22Rv1 (cell line): ENCODE data around the gene LUZP1.

Source experiments
- CTCF ChIP-seq: fragments of 450-650 bp; IDR thresholded peaks from 2 replicates; pipeline ENCODE4 v1.5.1; 2017; ENCODE audit warnings: mild to moderate bottlenecking
- ZFX ChIP-seq: fragments of 450-650 bp; IDR thresholded peaks from 2 replicates; pipeline ENCODE4 v1.6.1; 2017; ENCODE audit warnings: antibody characterized with exemption, borderline replicate concordance

DNA sequence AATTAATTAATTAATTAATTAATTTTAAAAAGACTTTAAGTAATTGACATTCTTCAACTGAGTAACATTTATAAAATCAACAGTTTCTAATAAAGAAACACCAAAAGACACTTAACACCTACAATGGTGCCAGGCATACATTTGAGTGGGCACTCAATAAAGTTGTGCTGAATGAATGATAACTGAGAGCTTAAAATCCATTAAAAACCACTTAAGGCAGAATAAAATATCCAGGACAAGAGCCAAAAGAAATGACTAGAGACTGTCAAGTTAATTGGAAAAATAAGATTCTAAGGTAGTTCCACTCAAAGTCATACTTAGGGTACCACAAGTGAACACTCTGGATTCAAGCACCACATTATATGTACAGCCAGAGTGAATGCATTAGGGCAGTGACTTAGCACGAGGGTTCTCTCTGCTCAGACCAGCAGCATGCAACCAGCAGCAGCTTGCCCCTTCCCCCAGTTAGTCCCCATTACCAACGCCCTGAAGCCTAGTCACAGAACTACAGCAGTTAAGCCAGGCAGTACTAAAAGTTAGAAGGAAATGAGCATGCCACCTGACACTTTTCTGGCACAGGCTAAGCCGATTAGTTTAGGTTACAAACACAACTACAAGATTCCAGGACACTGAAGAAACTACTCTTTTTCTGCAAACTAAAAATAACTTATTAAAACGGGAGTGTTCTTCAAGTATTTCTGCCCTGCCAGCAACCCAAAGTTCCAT is 46.5 kb downstream of the LUZP1 start:
- TF ChIP-seq CTCF = no peak
- TF ChIP-seq ZFX = no peak
